WERI-Rb-1 (cell line): ENCODE results near the gene ANLN.
A peak's percentile ranks its signal among the peaks of the same experiment; 100 is the strongest.

Experiments used
- DNase-seq: peaks from one replicate; pipeline ENCODE4 v3.0.0-alpha.2; 2020
- H3K27ac ChIP-seq: fragments of 250-450 bp; sonication (Bioruptor Pico); 2 replicates; pipeline ENCODE4 v1.5.1; 2020; ENCODE audit warnings: mild to moderate bottlenecking, moderate library complexity
- H3K27me3 ChIP-seq: fragments of 250-450 bp; sonication (Bioruptor Pico); 2 replicates; pipeline ENCODE4 v1.5.1; 2021; ENCODE audit warnings: mild to moderate bottlenecking, low read depth, moderate library complexity; ENCODE audit not compliant: insufficient read depth, severe bottlenecking
- H3K36me3 ChIP-seq: fragments of 250-450 bp; sonication (Bioruptor Pico); 2 replicates; pipeline ENCODE4 v1.5.1; 2020; ENCODE audit warnings: mild to moderate bottlenecking, moderate library complexity
- H3K4me3 ChIP-seq: 2 replicates; pipeline ENCODE4 v1.5.1; 2011; ENCODE audit warnings: low read depth, mild to moderate bottlenecking, control low read depth, low read length
- H3K9me3 ChIP-seq: fragments of 250-450 bp; sonication (Bioruptor Pico); 2 replicates; pipeline ENCODE4 v1.5.1; 2021; ENCODE audit warnings: mild to moderate bottlenecking, moderate library complexity; ENCODE audit not compliant: severe bottlenecking
- CTCF ChIP-seq: IDR thresholded peaks from 2 replicates; pipeline ENCODE4 v1.5.1; 2011; ENCODE audit warnings: low read depth, mild to moderate bottlenecking, control low read depth, inconsistent platforms, low read length

The ANLN gene

GRCh38 chr7:36348771-36349170 is 40.9 kb upstream of the ANLN start:
- no peak for DNase-seq
- Histone ChIP-seq H3K36me3 (no peaks in the 10 kb centered on the region), H3K9me3 (no peaks in the 10 kb centered on the region), H3K4me3 (no peak overlapping the region), H3K27me3 (no peaks in the 10 kb centered on the region), H3K27ac (no peak overlapping the region)
- TF ChIP-seq CTCF: no peak

GRCh38 chr7:36349626-36350025 is 40.0 kb upstream of the ANLN start:
- Histone ChIP-seq H3K36me3 (no peaks in the 10 kb centered on the region), H3K27me3 (no peaks in the 10 kb centered on the region)

GRCh38 chr7:36355490-36355889 is 34.2 kb upstream of the ANLN start:
- DNase-seq: no peak
- H3K27ac ChIP-seq: no peak overlapping the region

More at GRCh38 chr7:36349626-36350025, 40.0 kb upstream of the ANLN start:
- no peak for TF ChIP-seq CTCF
- DNase-seq: no peak
- H3K4me3 ChIP-seq: no peak overlapping the region
- no peak overlapping the region for H3K27ac ChIP-seq
- H3K9me3 ChIP-seq: no peaks in the 10 kb centered on the region

GRCh38 chr7:36357054-36357453 is 32.6 kb upstream of the ANLN start:
- TF ChIP-seq CTCF: no peak
- Histone ChIP-seq H3K36me3 (peaks cover 10% of the 10 kb centered on the region), H3K27me3 (no peaks in the 10 kb centered on the region), H3K9me3 (no peaks in the 10 kb centered on the region), H3K4me3 (no peak overlapping the region), H3K27ac (no peak overlapping the region)
- no peak for DNase-seq

More at GRCh38 chr7:36355490-36355889, 34.2 kb upstream of the ANLN start:
- Histone ChIP-seq H3K27me3 (no peaks in the 10 kb centered on the region), H3K9me3 (no peaks in the 10 kb centered on the region), H3K36me3 (peaks cover 7% of the 10 kb centered on the region), H3K4me3 (no peak overlapping the region)
- no peak for TF ChIP-seq CTCF

- Histone ChIP-seq H3K4me3 (no peak overlapping the region), H3K27ac (no peak overlapping the region), H3K27me3 (no peaks in the 10 kb centered on the region), H3K9me3 (no peaks in the 10 kb centered on the region), H3K36me3 (peaks cover 10% of the 10 kb centered on the region)
- no peak for TF ChIP-seq CTCF
- no peak for DNase-seq
Measured at GRCh38 chr7:36358589-36358988, 31.1 kb upstream of the ANLN start.

GRCh38 chr7:36360244-36360643 is 29.4 kb upstream of the ANLN start:
- no peaks in the 10 kb centered on the region for H3K9me3 ChIP-seq
- peak; percentile 26 for DNase-seq
- TF ChIP-seq CTCF: no peak
- no peak overlapping the region for H3K4me3 ChIP-seq
- no peaks in the 10 kb centered on the region for H3K27me3 ChIP-seq
- 0 out of 2 replicates have a peak overlapping the region, but pooled peaks have one; percentile 3 for H3K27ac ChIP-seq
- H3K36me3 ChIP-seq: peaks cover 14% of the 10 kb centered on the region
